ENCODE measurements around the gene RXFP2.

RXFP2 gene

DNA sequence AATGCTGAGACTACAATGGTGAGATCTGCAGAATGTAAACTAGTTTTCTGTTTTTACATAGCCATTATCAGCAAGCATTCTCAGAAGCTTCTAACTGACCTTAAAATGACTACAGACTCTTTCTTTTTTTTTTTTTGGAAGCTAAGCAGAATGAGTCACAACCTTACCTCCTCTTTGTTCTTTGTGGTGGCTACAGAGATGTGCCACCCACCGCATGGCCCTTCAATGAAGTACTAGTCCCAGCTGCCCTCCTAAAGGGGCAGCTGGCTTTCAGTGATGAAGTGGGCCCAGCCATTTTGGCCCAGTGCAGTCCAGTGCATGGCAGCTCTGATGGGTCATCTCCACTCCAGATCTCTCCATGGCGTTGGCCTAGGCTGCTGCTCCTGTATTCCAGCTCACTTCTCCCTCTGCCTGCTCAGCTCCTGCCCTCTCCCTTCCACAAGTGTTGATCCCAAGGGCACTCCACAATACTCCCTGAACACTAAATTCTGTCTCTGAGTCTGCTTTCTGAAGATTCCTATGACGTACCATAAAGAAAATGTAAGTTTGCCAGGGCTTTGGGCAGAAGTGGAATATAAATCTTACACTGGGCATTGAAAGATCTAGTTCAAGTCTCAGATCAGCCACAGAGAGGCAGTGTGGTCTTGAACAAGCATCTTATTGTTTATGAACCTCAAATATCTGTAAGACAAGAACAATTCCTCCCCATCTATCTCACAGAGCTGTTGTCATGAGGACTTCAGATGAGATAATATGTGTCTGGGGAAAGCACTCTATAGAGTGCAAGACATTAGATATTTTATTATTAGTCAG lies 85.6 kb downstream of the RXFP2 start:
- no peak for DNase-seq (ENCODE audit: low read depth in 2 of 3, low spot score in 1 of 3)

DNA sequence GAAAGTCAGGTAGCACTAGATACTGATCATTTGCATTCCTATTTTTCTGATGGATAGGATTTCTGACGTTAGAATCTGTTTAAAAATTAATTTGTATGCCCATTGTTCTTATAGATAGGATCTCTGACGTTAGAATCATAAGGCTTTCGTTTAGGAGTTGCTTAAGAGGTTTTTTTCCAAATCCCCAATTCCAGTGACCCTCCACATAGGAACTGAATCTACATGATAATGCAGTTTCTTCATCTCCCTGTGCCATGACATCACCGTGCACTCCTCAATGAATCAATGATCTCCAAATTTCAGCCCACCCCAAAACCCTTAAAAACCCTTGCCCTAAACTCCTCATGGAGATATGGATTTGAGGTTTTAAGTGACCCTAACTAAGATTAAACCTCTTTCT lies 87.2 kb downstream of the RXFP2 start:
- no peak for DNase-seq (ENCODE audit: low read depth in 2 of 3, low spot score in 1 of 3)

DNA sequence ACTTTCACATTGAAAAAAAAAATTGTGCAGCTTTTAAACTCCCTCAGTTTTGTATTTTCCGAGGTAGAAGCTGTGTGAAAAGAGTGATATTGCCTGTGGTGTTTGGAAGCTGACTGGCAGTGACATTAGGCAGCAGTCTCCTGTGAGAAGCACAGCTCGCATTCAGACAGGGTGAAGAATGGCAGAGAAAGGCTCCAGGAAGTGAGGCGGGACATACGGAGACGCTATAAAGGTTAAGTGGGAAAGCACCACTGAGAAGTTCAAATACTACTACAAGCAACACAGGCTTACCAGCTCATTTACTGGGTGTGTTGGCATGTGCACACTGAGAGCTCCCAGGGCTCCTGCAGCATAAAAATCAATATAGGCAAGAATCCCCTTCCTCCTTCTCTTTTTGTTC lies 88.4 kb downstream of the RXFP2 start:
- no peak for DNase-seq (ENCODE audit: low read depth in 2 of 3, low spot score in 1 of 3)

DNA sequence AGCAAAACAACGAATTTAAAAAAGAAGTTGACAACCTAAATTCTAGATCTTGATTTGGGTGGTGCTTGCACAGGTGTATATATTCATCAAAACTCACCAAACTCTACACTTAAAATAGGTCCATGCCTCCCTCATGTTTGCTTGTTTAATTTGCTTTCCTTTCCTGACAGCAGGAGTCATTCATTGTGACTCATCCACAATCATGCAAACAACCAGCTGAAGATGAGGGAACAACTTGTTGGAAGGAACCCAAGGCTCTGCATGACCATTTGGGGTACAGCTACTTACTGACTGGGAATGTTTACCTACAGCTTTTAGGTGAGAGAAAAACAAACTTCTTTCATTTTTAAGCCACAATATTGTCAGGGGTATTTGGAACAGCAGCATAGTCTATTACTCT lies 96.6 kb downstream of the RXFP2 start:
- DNase-seq (ENCODE audit: low read depth in 2 of 3, low spot score in 1 of 3), result no peak

- no peak for DNase-seq (ENCODE audit: low read depth in 2 of 3, low spot score in 1 of 3)
Measured at GRCh38 chr13:31843044-31843443, 103.7 kb downstream of the RXFP2 start.

DNA sequence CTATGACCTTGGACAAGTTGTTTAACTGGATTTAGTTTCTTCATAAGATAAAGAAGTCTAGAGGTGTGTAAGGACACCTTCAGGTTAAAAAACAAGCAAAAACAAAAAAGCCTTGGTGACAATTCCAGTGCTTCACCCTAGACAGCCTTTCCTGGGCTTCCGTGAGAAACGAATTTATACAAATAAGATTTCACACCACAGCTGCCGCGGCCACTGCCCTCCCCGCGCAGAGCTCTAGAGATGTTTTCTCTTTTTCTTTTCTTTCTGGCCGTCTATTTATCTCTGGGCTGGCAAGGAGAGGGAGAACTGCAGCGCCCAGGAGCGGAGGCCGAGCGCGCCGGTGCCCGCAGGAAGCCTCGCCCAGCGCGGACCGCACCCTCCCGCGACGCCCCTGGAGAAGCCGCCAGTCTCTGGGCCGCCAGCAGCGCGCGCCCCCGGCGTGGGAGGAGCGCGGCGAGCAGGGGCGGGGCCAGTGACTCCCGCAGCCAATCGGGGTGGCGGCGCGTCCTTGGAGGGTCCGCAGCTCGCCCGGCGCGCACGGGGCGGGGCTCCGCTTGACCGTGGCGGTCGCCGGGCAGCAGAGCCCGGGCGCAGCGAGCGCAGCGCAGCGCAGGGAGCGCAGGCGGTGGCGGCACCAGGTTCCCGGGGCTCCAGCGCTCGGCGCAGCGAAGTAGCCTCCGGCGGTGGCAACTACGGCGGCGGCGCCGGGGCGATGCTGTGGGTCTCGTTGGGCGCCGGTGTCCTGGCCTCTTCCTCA lies 107.0 kb downstream of the RXFP2 start:
- peak; percentile 15 to 65 (median 32) for DNase-seq (ENCODE audit: low read depth in 2 of 3, low spot score in 1 of 3)

GRCh38 chr13:31846961-31847752 lies 107.8 kb downstream of the RXFP2 start:
- peak in 1 of 3 donors; percentile 4 for DNase-seq (ENCODE audit: low read depth in 2 of 3, low spot score in 1 of 3)

GRCh38 chr13:31848621-31849020 lies 109.3 kb downstream of the RXFP2 start:
- no peak for DNase-seq (ENCODE audit: low read depth in 2 of 3, low spot score in 1 of 3)

DNA sequence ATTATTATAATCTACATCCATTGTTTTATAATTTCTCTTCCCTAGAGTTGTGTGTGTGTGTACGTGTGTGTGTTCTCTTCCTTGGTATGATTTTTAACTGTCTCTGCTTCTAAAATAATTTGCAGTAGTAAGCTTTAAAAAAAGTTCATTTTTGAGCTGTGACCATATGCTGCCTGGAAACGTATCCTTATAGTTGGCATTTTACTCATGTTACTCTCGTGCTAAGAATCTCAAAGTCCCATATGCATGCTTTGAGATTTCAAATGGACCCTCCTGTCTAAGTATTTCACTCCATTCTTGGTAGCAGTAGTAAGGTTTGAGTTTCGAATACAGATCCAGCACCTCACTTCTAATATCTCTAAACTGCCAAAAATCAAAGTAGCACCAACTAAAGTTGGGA lies 109.9 kb downstream of the RXFP2 start:
- DNase-seq (ENCODE audit: low read depth in 2 of 3, low spot score in 1 of 3), result no peak

- DNase-seq (ENCODE audit: low read depth in 2 of 3, low spot score in 1 of 3), result no peak
Measured at GRCh38 chr13:31850041-31850555, 110.8 kb downstream of the RXFP2 start.

DNA sequence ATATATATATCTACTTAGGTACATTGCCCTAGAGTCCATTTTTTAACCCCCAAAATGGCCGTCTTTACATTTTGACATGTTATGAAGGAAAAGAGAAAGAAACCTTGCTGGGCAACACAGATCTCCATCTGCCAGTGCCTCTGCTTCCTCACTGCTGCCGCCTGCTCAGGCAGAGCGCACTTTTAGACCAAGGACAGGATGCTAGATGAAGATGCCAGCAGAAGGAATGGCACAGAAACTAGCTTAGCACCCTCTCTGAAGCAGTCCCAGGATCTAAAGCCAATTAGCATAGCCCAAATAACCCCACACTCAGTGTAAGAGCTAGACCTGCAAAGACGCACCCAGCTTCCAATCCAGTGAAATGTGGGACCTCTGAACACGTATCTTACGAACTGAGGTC lies 111.9 kb downstream of the RXFP2 start:
- DNase-seq (ENCODE audit: low read depth in 2 of 3, low spot score in 1 of 3), result no peak
